Fibroblast of villous mesenchyme (primary cell): Measurements from ENCODE around the gene ADAMTS17. TPM values are rescaled to one million over a fixed set of nuclear protein-coding genes. Genes with fewer than 3 reads are reported as not detected.
A peak's percentile ranks its signal among the peaks of the same experiment; 100 is the strongest.

Experiments used
- DNase-seq: peaks from one replicate; pipeline ENCODE4 v3.0.0-alpha.2; 2010; ENCODE audit warnings: low read depth
- H3K4me3 ChIP-seq: 2 replicates; pipeline ENCODE4 v1.5.1; 2011; ENCODE audit warnings: low read depth, mild to moderate bottlenecking, low read length
- total RNA-seq: library from RNA; depleted of rRNA; stranded (reverse); fragments of >200 nt; gene quantifications from 2 replicates; pipeline ENCODE4 v1.2.3, GENCODE V29; 2012
- TF ChIP-seq, protein P1 (sequence below): IDR thresholded peaks from 2 replicates; pipeline ENCODE4 v1.5.1; 2012; ENCODE audit warnings: low read depth, mild to moderate bottlenecking, low read length; ENCODE audit not compliant: insufficient read depth

Gene ADAMTS17
- total RNA-seq, 1 donor, result under 0.01 TPM

DNA sequence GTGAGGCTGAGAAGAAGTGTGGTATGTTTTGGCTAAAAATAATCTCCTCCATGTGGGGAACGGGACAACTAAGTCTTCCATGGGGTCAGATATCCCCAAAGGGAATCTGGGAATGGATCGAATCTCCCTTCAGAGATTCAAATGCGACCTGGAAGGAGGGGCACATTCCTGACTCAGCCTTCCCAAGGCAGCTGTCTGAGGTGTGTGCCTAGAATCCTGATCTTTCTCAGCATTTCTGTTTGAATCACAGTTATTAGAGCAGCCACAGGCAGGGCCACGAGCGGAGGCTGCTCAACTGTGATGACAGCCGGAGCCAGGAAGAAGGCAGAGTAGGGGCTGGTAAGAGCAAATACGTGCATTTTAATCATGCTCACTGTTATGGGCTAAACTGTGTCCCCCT, 135.1 kb downstream of the ADAMTS17 start:
- no peak for DNase-seq
- H3K4me3 ChIP-seq, result no peak overlapping the region
- TF ChIP-seq, protein P1, sequence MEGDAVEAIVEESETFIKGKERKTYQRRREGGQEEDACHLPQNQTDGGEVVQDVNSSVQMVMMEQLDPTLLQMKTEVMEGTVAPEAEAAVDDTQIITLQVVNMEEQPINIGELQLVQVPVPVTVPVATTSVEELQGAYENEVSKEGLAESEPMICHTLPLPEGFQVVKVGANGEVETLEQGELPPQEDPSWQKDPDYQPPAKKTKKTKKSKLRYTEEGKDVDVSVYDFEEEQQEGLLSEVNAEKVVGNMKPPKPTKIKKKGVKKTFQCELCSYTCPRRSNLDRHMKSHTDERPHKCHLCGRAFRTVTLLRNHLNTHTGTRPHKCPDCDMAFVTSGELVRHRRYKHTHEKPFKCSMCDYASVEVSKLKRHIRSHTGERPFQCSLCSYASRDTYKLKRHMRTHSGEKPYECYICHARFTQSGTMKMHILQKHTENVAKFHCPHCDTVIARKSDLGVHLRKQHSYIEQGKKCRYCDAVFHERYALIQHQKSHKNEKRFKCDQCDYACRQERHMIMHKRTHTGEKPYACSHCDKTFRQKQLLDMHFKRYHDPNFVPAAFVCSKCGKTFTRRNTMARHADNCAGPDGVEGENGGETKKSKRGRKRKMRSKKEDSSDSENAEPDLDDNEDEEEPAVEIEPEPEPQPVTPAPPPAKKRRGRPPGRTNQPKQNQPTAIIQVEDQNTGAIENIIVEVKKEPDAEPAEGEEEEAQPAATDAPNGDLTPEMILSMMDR, result no peak

DNA sequence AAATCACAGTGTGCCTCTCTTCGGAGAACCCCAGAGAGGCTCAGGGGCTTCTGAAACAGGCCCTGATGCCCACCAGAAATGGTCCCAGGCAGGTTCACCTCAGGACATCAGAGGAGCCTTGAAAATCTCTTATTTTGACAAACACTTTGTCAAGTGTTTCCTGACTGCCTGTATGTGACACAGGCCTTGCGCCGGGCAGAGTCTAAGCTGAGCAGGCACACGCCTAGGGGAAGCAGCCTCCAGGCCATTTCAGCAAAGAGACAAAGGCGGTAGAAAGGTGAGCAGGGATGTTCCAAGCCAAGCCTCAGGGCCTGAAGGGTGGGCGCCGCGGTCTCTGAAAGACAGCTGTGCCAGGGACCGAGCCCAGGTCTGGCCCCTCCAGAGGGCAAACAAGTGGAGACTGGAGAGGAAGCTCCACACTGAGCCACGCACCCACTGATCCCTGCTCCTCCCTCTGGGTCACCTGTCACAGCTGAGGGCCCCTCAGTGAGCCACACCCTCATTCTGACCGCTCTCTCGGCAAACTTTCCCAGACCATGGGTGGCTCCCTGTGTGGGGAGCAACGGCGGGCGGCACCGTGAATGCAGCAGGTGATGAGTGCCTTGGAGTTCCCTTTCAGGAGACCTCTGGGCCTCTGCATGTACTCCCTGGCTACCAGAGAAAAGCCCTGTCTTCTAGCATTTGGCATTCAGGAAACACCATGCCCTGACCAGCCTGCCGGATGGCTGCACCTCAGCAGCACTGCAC, 136.1 kb downstream of the ADAMTS17 start:
- no peak overlapping the region for H3K4me3 ChIP-seq
- DNase-seq, result no peak
- TF ChIP-seq, protein P1, result no peak

DNA sequence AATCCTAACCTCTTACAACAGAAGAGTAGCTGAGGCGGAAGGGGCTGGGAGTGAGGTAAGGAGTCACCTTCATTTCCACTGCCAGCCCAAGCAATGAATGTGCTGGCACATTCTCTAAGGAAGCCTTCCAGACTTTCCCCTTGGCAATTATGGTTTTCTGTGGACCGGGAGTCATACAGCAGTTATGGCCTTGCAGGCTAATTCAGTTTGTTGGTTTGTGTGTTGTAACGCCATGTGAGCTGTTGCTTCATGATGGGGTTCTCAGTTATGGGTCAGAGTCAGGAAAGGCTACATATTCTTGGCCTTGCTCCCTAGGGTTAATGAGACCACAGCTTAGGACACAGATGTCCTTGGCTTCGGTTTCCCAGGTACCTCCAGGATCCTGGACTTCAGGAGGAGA, 137.0 kb downstream of the ADAMTS17 start:
- DNase-seq, result no peak
- no peak overlapping the region for H3K4me3 ChIP-seq
- TF ChIP-seq, protein P1, result no peak

DNA sequence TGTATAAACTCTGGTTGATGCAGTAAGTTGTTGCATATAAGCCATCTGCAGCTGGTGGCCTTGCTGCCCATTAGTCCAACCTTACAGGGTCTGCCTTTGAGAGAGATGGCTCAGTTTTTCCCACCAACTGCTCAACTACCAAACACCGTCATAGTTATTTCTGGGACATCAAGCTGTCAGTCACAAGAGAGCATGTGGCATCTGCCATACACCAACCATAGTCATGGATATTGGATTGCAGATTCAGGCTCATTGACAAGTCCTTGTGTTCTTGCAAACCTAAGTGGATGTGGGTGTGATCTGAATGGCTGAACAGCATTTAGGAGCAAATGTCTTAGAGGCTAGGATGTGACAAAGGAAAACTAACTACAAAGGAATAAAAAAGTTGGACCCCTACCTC, 137.6 kb downstream of the ADAMTS17 start:
- TF ChIP-seq, protein P1, result no peak
- no peak overlapping the region for H3K4me3 ChIP-seq
- DNase-seq, result no peak

DNA sequence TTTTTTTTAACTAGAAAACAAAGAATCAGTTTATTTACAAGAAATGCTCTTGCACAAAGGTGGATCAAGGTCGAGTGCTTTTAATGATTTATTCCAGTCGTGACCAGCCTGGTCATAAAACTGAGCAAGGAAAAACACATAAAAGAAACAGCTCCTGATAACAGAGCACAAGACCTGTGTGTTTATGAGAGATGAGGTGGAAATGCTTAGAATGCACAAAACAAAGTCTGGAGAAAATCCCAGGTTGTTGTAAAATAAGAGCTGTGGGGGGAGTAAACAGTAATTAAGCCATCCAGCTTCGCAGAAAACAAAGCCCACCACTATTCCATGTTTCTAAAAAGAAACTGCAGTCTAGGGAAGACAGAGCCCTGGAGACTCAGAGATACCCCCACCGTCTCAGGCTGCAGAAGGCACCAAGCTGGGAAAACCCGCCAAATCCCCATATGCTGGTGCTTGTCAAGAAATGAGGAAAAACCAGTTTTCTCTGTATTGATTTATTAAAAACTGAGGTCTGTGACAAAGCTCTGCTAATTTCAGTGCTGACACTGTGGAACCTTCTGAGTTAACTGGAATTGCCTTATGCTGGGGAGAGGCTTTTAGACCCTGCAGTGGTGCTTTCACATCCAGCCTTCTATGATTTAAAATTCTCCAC, 139.3 kb downstream of the ADAMTS17 start:
- DNase-seq, result peak; percentile 39
- TF ChIP-seq, protein P1, result no peak
- no peak overlapping the region for H3K4me3 ChIP-seq

DNA sequence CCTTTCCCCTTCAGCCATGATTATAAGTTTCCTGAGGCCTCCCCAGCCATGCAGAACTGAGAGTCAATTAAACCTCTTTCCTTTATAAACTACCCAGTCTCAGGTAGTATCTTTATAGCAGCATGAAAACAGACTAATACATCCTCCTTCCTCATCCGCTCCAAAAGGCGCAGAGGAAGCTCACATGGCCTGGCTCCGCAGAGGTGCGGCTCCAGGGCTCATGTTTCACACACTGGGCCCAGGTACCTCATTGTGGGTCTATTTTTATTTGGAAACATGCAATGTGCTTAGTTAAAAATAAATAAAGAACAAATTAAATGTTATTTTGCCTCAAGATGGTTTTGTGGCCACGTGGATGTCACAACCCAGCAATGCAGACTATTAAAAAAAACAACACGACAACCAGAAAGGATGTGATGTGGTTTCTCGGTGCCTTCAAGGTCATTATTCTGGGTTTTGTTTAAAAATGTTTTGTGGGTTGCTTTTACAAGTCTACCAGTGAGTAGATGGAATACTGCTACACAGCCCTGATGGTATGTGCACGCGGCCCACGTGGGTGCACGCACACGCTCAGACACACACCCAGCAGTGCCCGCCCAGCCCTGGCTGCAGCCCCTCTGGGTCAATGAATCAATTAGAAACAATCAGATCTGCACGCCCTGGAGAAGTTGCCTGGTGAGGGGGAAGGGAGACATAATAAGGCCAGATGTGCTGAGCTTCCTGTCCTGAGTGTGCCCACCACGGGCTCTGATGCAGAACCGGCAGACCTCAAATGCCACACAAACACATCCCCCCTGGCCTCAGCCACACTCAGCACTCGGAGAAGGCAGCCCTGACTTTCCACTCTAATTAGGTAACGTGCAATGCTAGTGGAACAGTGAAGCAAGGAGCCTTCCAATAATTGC, 140.1 kb downstream of the ADAMTS17 start:
- peak; percentile 52 for DNase-seq
- TF ChIP-seq, protein P1, result no peak
- H3K4me3 ChIP-seq, result no peak overlapping the region
